A673 (cell line): Measurements from ENCODE around the gene THEM5. TPM values are rescaled to one million over a fixed set of nuclear protein-coding genes. Genes with fewer than 3 reads are reported as not detected.

Source experiments
- BruUV-seq: library from RNA; stranded (reverse); fragments of 400-500 nt; replicated peaks from 2 replicates; lab custom pipeline; 2021; lab: Mats Ljungman, UMichigan
- CTCF ChIA-PET: fragments of 300-600 bp; sonication (Branson Sonifier 250); formaldehyde crosslinking; loops from one replicate; lab custom pipeline; 2022; ENCODE audit warnings: antibody characterized with exemption; lab: Charles Lee
- POLR2A ChIA-PET: fragments of 300-600 bp; sonication (Branson Sonifier 250); formaldehyde crosslinking; loops from one replicate; lab custom pipeline; 2022; ENCODE audit warnings: antibody characterized with exemption; ENCODE audit not compliant: low non-redundant PET; lab: Charles Lee
- DNase-seq: peaks from one replicate; pipeline ENCODE4 v3.0.0-alpha.2; 2015; ENCODE audit warnings: low spot score
- H3K27ac ChIP-seq: fragments of 200-600 bp; sonication (generic); 2 replicates; pipeline ENCODE4 v1.5.1; 2016; ENCODE audit warnings: mixed run types, low read depth, mild to moderate bottlenecking, mixed read lengths, antibody characterized with exemption, low read length; ENCODE audit not compliant: poor library complexity, severe bottlenecking
- H3K27me3 ChIP-seq: fragments of 200-600 bp; sonication (generic); replicated peaks from 2 replicates; pipeline ENCODE4 v1.6.1; 2017; ENCODE audit warnings: mixed run types, low read depth, mild to moderate bottlenecking, mixed read lengths, antibody characterized with exemption, low read length; ENCODE audit not compliant: insufficient read depth, poor library complexity
- H3K36me3 ChIP-seq: fragments of 200-600 bp; sonication (generic); 2 replicates; pipeline ENCODE4 v1.6.1; 2016; ENCODE audit warnings: mixed run types, mild to moderate bottlenecking, mixed read lengths, antibody characterized with exemption, low read length; ENCODE audit not compliant: insufficient read depth, poor library complexity, severe bottlenecking
- H3K4me1 ChIP-seq: fragments of 200-600 bp; sonication (generic); 2 replicates; pipeline ENCODE4 v1.6.1; 2017; ENCODE audit warnings: mixed run types, mild to moderate bottlenecking, mixed read lengths, antibody characterized with exemption, low read length; ENCODE audit not compliant: insufficient read depth, poor library complexity, severe bottlenecking
- H3K4me3 ChIP-seq: fragments of 200-600 bp; sonication (generic); 2 replicates; pipeline ENCODE4 v1.5.1; 2016; ENCODE audit warnings: low read depth, mixed run types, mild to moderate bottlenecking, mixed read lengths, low read length; ENCODE audit not compliant: poor library complexity, severe bottlenecking
- H3K9me3 ChIP-seq: fragments of 200-600 bp; sonication (generic); 2 replicates; pipeline ENCODE4 v1.6.1; 2016; ENCODE audit warnings: mixed run types, low read depth, mild to moderate bottlenecking, mixed read lengths, antibody characterized with exemption, low read length; ENCODE audit not compliant: poor library complexity, severe bottlenecking
- EZH2 ChIP-seq: fragments of 200-600 bp; sonication (generic); IDR thresholded peaks from 2 replicates; pipeline ENCODE4 v1.6.1; 2017; ENCODE audit warnings: borderline replicate concordance, low read depth, mild to moderate bottlenecking, mixed read lengths, antibody characterized with exemption, low read length; ENCODE audit not compliant: poor library complexity, severe bottlenecking
- intact Hi-C: fragments of 100-400 bp; cut with micrococcal nuclease; formaldehyde crosslinking; loops from one replicate; pipeline ENCODE4 v1.10.0; 2022; ENCODE audit not compliant: unreplicated experiment
- total RNA-seq: library from RNA; stranded (reverse); gene quantifications from 2 replicates; pipeline ENCODE4 v1.2.3, GENCODE V29; 2021
- TF ChIP-seq, protein P1 (sequence below): fragments of 300-800, 200-600 bp; sonication (generic); conservative IDR thresholded peaks from 2 replicates; pipeline ENCODE4 v1.5.1; 2017; ENCODE audit warnings: low read depth, mild to moderate bottlenecking, antibody characterized with exemption, low read length, moderate library complexity, mixed read lengths

Gene THEM5
- total RNA-seq, 1 experiment from 2014 or later = not detected

GRCh38 chr1:151838222-151839081, 15.1 kb downstream of the THEM5 start:
- H3K27me3 ChIP-seq = peaks cover 47% of the 10 kb centered on the region
- H3K4me1 ChIP-seq = peaks cover 10% of the 10 kb centered on the region
- no TSS peak for BruUV-seq
- ChIA-PET CTCF (no interaction called here), POLR2A (no interaction called here)
- peak overlapping the region; percentile 40 for H3K4me3 ChIP-seq
- no peak for DNase-seq
- TF ChIP-seq, protein P1, sequence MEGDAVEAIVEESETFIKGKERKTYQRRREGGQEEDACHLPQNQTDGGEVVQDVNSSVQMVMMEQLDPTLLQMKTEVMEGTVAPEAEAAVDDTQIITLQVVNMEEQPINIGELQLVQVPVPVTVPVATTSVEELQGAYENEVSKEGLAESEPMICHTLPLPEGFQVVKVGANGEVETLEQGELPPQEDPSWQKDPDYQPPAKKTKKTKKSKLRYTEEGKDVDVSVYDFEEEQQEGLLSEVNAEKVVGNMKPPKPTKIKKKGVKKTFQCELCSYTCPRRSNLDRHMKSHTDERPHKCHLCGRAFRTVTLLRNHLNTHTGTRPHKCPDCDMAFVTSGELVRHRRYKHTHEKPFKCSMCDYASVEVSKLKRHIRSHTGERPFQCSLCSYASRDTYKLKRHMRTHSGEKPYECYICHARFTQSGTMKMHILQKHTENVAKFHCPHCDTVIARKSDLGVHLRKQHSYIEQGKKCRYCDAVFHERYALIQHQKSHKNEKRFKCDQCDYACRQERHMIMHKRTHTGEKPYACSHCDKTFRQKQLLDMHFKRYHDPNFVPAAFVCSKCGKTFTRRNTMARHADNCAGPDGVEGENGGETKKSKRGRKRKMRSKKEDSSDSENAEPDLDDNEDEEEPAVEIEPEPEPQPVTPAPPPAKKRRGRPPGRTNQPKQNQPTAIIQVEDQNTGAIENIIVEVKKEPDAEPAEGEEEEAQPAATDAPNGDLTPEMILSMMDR = no peak
- TF ChIP-seq EZH2 = peak; percentile 90
- intact Hi-C loops = loop anchor here (5.0 kb wide), 1 partner anchor 306 kb away; no protein-coding TSS in a partner anchor
- no peak overlapping the region for H3K27ac ChIP-seq
- no peaks in the 10 kb centered on the region for H3K9me3 ChIP-seq
- H3K36me3 ChIP-seq = no peaks in the 10 kb centered on the region

GRCh38 chr1:151837884-151838221, 15.7 kb downstream of the THEM5 start:
- no peak overlapping the region for H3K27ac ChIP-seq
- H3K27me3 ChIP-seq = peaks cover 47% of the 10 kb centered on the region
- H3K4me3 ChIP-seq = peak overlapping the region; percentile 40
- no peak for DNase-seq
- TF ChIP-seq, protein P1 = no peak
- TF ChIP-seq EZH2 = no peak
- H3K4me1 ChIP-seq = peaks cover 10% of the 10 kb centered on the region
- BruUV-seq = no TSS peak
- H3K36me3 ChIP-seq = no peaks in the 10 kb centered on the region
- POLR2A ChIA-PET = no interaction called here
- CTCF ChIA-PET = no interaction called here
- H3K9me3 ChIP-seq = no peaks in the 10 kb centered on the region
- intact Hi-C loops = loop anchor here (5.0 kb wide), 1 partner anchor 306 kb away; no protein-coding TSS in a partner anchor

DNA sequence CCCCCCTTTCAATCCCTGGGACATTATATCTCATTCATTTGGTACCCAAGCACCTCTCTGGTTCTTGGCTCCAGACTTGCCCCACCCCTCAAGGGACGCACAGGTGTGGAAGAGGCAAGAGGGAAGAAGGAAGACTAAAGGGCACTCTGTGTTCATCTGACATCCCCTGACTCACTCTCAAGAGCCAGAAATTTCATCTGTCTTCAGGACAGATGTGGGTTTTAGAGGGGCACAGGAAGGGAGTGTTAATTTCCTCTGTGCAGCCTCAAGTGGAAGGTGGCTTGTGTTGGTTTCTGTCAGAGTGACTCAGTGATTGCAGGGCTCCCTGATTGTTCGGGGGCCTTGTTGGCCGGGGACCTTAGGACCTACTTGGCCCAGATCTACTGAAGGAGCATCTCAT, 16.3 kb downstream of the THEM5 start:
- no peak overlapping the region for H3K4me3 ChIP-seq
- peaks cover 47% of the 10 kb centered on the region for H3K27me3 ChIP-seq
- intact Hi-C loops = loop anchor here (5.0 kb wide), 1 partner anchor 305 kb away; no protein-coding TSS in a partner anchor
- DNase-seq = no peak
- no TSS peak for BruUV-seq
- POLR2A ChIA-PET = no interaction called here
- H3K27ac ChIP-seq = no peak overlapping the region
- CTCF ChIA-PET = interaction anchor here (0.6 to 1.0 kb wide), 4 partner anchors 19 to 536 kb away, joined by 3 to 5 read pairs (median 4); no protein-coding TSS in a partner anchor
- H3K9me3 ChIP-seq = no peaks in the 10 kb centered on the region
- TF ChIP-seq EZH2 = no peak
- TF ChIP-seq, protein P1 = no peak
- H3K4me1 ChIP-seq = peaks cover 10% of the 10 kb centered on the region
- H3K36me3 ChIP-seq = no peaks in the 10 kb centered on the region
